ENCODE results near the gene CCDC24. TPM values are rescaled to one million over a fixed set of nuclear protein-coding genes. Genes with fewer than 3 reads are reported as not detected.

Gene CCDC24
- total and polyA plus RNA-seq, 5 donors, result 1.2 to 2.8 (median 2.3) TPM

DNA sequence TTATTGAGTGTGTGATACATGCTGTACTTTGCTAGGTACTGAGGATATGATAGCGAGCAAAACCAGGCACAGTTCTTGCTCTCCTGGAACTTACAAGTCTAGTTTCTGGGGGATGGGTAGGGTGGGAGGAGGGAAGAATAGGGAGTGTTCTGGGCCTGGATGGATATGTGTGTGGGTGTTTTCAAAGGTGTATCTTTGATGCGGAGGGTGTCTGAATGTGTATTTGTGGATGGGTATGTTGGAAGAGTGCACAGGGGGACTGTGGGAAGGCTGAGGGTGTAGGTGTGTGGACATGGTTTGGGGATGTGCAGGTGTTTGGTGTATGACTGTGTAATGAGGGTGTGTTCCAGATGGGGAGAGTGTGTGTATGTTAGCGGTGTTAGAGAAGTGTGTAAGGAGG is 26.1 kb upstream of the CCDC24 start:
- Histone ChIP-seq H3K4me3 (ENCODE audit: low read length) (no peak overlapping the region), H3K27me3 (ENCODE audit: control insufficient read depth, insufficient read depth) (no peaks in the 10 kb centered on the region), H3K9me3 (ENCODE audit: control insufficient read depth, low read length) (no peaks in the 10 kb centered on the region), H3K27ac (ENCODE audit: low read length) (no peak overlapping the region), H3K4me1 (ENCODE audit: control insufficient read depth, insufficient read depth, low read length) (peaks cover 1% of the 10 kb centered on the region)
- ATAC-seq (no peak), DNase-seq (no peak)
- intact Hi-C loops (cut with DNase I), result no loop called here
- 92% methylated on average over 3 of the region's 3 CpGs for WGBS

DNA sequence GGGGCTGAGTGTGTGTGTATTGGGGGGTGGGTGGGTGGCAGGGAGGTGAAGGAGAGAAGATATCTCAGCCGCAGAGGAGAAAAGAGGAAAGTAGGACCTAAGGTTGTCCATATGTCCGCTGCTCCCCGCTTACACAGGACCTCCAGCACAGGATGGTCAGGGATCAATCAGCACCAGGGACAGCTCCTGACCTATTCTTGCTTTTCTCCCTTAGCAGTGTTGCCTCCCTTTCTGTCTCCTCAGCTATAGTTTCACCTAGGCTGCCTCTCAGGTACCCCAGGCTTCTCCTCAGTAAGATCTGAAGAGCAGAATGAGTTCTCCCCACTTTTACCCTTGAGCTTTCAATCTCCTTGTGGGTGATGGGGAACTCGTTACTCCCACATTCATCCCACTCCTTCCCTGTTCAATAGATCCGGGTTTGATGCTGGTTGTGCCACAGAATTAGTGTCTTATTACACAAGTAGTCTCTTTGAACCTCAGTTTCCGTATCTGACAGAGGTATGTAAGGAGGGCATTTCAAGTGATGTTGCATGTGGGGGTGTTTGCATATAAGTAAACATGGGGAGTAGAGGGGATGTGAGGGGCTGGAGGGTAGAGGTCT is 23.0 kb upstream of the CCDC24 start:
- H3K27me3 ChIP-seq (ENCODE audit: control insufficient read depth, insufficient read depth), result no peaks in the 10 kb centered on the region
- no peak overlapping the region for H3K4me3 ChIP-seq (ENCODE audit: low read length)
- ATAC-seq, result no peak
- intact Hi-C loops (cut with DNase I), result no loop called here
- no peaks in the 10 kb centered on the region for H3K9me3 ChIP-seq (ENCODE audit: control insufficient read depth, low read length)
- no peak overlapping the region for H3K27ac ChIP-seq (ENCODE audit: low read length)
- 79% methylated on average over 6 of the region's 6 CpGs for WGBS
- peaks cover 5% of the 10 kb centered on the region for H3K4me1 ChIP-seq (ENCODE audit: control insufficient read depth, insufficient read depth, low read length)
- no peak for DNase-seq

DNA sequence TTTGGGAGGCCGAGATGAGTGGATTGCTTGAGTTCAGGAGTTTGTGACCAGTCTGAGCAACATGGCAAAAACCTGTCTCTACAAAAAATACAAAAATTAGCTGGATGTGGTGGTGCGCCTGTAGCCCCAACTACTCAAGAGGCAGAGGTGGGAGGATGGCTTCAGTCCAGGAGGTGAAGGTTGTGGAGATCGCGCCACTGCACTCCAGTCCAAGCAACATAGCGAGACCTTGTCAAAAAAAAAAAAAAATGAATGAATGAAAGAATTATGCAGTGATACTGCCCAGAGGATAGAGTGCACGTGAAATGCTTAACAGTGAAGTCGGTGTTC is 22.0 kb upstream of the CCDC24 start:
- H3K4me1 ChIP-seq (ENCODE audit: control insufficient read depth, insufficient read depth, low read length), result peaks cover 5% of the 10 kb centered on the region
- intact Hi-C loops (cut with DNase I), result no loop called here
- H3K27me3 ChIP-seq (ENCODE audit: control insufficient read depth, insufficient read depth), result no peaks in the 10 kb centered on the region
- no peak for DNase-seq
- no peaks in the 10 kb centered on the region for H3K9me3 ChIP-seq (ENCODE audit: control insufficient read depth, low read length)
- no peak overlapping the region for H3K27ac ChIP-seq (ENCODE audit: low read length)
- no peak overlapping the region for H3K4me3 ChIP-seq (ENCODE audit: low read length)
- 49% methylated on average over 7 of the region's 7 CpGs for WGBS
- no peak for ATAC-seq

DNA sequence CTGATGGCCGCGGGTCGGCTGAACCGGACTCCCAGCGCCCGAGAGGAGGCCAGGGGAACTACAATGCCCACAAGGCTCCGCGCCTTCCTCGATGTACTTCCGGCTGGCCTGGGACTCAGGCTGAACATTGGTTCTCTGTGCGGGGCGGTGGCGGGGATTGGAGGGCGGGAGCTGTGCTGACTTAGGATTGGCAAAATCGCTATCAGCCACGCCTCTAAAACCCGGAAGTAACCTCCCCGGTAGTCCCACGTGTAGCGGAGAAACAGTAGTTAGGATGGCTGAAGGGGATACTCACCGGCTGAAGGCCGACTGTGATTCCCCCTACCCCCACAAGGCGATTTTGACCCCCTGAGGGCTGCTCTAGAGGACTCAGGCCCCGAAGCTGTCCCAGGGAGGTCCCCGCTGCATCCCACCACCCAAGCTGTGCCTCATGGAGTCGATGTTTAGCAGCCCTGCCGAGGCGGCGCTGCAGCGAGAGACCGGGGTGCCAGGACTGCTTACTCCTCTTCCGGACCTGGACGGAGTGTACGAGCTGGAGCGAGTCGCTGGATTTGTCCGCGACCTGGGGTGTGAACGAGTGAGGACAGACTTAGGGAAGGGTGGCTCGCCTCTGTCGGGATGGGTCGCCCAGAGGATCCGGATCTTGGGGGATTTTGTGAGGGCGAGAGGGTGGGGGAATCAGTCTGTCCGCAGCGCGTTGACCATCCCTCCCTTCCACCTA is 21.5 kb upstream of the CCDC24 start, which contains the start of gene DPH2:
Gene DPH2 (plus strand): TSS at position 265 of the 721 bp plus-strand sequence. CDS start 166 bp downstream, at position 431.
- Histone ChIP-seq H3K27ac (ENCODE audit: low read length) (peak within 1 kb of the TSS; percentile 16), H3K4me3 (ENCODE audit: low read length) (peak within 1 kb of the TSS; percentile 87), H3K4me1 (ENCODE audit: control insufficient read depth, insufficient read depth, low read length) (peaks cover 5% of the 10 kb centered on the region), H3K27me3 (ENCODE audit: control insufficient read depth, insufficient read depth) (no peaks in the 10 kb centered on the region), H3K9me3 (ENCODE audit: control insufficient read depth, low read length) (no peaks in the 10 kb centered on the region)
- ATAC-seq, result peak; percentile 93 to 94
- peak; percentile 98 for DNase-seq
- intact Hi-C loops (cut with DNase I), result no loop called here
- WGBS, result under 1% methylated on average over 47 of the region's 47 CpGs

DNA sequence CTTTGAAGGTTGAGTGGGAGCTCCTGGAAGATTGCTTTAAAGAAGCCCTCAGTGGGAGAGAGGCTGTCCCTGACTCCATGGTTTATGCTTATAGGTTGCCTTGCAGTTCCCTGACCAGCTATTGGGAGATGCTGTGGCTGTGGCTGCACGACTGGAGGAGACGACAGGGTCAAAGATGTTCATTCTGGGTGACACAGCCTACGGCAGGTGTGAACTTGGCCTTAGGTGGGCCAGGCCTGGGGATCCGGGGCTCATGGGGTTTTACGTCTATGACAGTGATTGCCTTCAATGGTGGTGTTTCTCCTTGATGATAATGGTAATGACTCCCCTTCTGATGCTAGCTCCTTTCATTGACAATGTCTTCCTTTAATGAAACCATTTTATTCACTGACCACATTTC is 20.9 kb upstream of the CCDC24 start:
- Histone ChIP-seq H3K27ac (ENCODE audit: low read length) (no peak overlapping the region), H3K4me3 (ENCODE audit: low read length) (peak overlapping the region; percentile 87), H3K9me3 (ENCODE audit: control insufficient read depth, low read length) (no peaks in the 10 kb centered on the region), H3K27me3 (ENCODE audit: control insufficient read depth, insufficient read depth) (no peaks in the 10 kb centered on the region), H3K4me1 (ENCODE audit: control insufficient read depth, insufficient read depth, low read length) (peaks cover 5% of the 10 kb centered on the region)
- DNase-seq (no peak), ATAC-seq (no peak)
- WGBS, result 49% methylated on average over 5 of the region's 5 CpGs
- intact Hi-C loops (cut with DNase I), result no loop called here

DNA sequence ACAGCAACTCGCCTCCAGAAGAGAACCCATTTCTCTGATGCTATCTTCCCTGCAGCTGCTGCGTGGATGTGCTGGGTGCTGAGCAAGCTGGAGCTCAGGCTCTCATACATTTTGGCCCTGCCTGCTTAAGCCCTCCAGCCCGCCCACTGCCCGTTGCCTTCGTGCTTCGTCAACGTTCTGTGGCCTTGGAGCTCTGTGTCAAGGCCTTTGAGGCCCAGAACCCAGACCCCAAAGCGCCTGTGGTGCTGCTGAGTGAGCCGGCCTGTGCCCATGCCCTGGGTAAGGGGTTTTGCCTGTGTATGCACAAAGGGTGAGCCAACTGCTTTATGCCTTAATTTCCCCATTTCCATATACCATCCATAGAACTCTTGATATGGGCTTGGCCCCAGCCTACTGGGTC is 20.5 kb upstream of the CCDC24 start:
- Histone ChIP-seq H3K4me1 (ENCODE audit: control insufficient read depth, insufficient read depth, low read length) (peaks cover 5% of the 10 kb centered on the region), H3K4me3 (ENCODE audit: low read length) (no peak overlapping the region)

DNA sequence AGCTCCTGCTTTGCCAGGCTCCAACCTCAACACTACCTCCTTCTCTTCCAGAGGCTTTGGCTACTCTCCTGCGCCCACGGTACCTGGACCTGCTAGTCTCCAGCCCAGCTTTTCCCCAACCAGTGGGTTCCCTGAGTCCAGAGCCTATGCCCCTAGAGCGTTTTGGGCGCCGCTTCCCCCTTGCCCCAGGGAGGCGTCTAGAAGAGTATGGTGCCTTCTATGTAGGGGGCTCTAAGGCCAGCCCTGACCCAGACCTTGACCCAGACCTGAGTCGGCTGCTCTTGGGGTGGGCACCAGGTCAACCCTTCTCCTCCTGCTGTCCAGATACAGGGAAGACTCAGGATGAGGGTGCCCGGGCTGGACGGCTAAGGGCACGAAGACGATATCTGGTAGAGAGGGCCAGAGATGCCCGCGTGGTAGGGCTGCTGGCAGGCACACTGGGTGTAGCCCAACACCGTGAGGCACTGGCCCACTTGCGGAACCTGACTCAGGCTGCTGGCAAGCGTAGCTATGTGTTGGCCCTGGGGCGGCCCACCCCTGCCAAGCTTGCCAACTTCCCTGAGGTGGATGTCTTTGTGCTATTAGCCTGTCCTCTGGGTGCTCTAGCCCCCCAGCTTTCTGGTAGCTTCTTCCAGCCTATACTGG is 19.9 kb upstream of the CCDC24 start:
- Histone ChIP-seq H3K4me3 (ENCODE audit: low read length) (no peak overlapping the region), H3K4me1 (ENCODE audit: control insufficient read depth, insufficient read depth, low read length) (peaks cover 5% of the 10 kb centered on the region), H3K27ac (ENCODE audit: low read length) (no peak overlapping the region), H3K27me3 (ENCODE audit: control insufficient read depth, insufficient read depth) (no peaks in the 10 kb centered on the region), H3K9me3 (ENCODE audit: control insufficient read depth, low read length) (no peaks in the 10 kb centered on the region)
- WGBS, result 97% methylated on average over 17 of the region's 17 CpGs
- intact Hi-C loops (cut with DNase I), result no loop called here
- ATAC-seq (no peak), DNase-seq (peak in 1 of 3 donors; percentile 59)

More for the DNA sequence above, 20.5 kb upstream of the CCDC24 start:
- Histone ChIP-seq H3K27me3 (ENCODE audit: control insufficient read depth, insufficient read depth) (no peaks in the 10 kb centered on the region), H3K27ac (ENCODE audit: low read length) (no peak overlapping the region), H3K9me3 (ENCODE audit: control insufficient read depth, low read length) (no peaks in the 10 kb centered on the region)
- WGBS, result 91% methylated on average over 9 of the region's 9 CpGs
- ATAC-seq (no peak), DNase-seq (no peak)
- intact Hi-C loops (cut with DNase I), result no loop called here

DNA sequence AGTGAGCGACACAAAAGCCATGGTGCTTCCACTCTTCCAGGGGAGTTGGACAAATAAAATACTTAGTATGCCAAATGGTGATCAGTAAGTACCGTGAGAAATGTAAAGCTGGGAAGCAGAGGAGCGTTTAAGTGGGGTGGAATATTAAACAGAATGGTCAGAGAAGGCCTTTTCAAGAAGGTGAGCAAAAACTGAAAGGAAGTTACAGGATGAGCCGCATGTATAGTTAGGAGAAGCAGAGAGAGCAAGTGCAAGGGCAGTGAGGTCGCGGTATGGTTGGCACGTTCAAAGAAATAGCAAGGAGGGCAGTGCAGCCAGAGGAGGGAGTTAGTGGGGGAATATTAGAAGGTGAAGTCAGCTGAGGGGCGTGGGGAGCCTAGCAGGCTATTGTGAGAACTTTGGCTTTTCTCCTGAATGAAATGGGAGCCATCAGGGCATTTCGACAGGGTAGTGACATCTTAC is 17.4 kb upstream of the CCDC24 start:
- Histone ChIP-seq H3K27ac (ENCODE audit: low read length) (peak overlapping the region; percentile 74), H3K9me3 (ENCODE audit: control insufficient read depth, low read length) (no peaks in the 10 kb centered on the region), H3K27me3 (ENCODE audit: control insufficient read depth, insufficient read depth) (no peaks in the 10 kb centered on the region), H3K4me3 (ENCODE audit: low read length) (peak overlapping the region; percentile 47), H3K4me1 (ENCODE audit: control insufficient read depth, insufficient read depth, low read length) (peaks cover 5% of the 10 kb centered on the region)
- intact Hi-C loops (cut with DNase I), result no loop called here
- DNase-seq (peak in 1 of 3 donors; percentile 48), ATAC-seq (no peak)
- 43% methylated on average over 9 of the region's 9 CpGs for WGBS

DNA sequence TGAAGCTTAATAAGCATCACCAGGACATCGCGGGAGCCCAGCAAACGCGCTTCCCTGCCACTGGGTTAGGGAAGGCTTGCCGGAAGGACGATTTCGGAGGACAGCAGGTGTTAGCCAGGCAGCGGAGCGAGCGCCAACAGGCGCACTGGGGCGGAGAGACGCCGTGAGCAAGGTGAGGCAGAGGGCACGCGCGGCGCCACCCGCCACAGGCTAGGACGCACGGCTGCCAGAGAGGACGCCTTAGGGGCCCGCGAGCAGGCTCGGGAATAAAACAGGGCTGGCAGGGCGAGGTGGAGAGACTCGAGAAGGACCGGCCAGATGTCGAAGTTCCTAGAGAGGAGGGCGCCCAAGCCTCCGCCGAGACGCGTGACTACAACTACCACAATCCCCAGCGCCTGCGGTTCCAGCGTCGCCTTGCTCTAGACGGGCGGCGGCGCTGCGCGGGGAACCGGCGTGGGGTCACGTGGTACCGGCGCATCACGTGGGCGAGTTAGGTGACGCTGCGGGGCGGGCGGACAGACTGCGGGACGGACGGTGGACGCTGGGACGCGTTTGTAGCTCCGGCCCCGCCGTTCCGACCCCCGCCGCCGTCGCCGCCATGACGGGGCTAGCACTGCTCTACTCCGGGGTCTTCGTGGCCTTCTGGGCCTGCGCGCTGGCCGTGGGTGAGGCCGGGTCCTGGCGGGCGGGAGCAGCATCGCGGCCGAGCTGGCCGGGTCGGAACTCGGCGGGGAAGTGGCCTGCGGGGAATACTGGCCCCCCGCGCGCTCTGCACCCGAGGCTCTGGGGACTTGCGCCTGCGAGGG is 16.8 kb upstream of the CCDC24 start, which contains the start of gene ATP6V0B:
Gene ATP6V0B (plus strand): TSS at position 518 of the 806 bp plus-strand sequence. CDS start 81 bp downstream, at position 599.
- intact Hi-C loops (cut with DNase I), result no loop called here
- Histone ChIP-seq H3K9me3 (ENCODE audit: control insufficient read depth, low read length) (no peaks in the 10 kb centered on the region), H3K27ac (ENCODE audit: low read length) (peak within 1 kb of the TSS; percentile 77), H3K4me3 (ENCODE audit: low read length) (peak within 1 kb of the TSS; percentile 64), H3K4me1 (ENCODE audit: control insufficient read depth, insufficient read depth, low read length) (peaks cover 5% of the 10 kb centered on the region), H3K27me3 (ENCODE audit: control insufficient read depth, insufficient read depth) (no peaks in the 10 kb centered on the region)
- DNase-seq, result peak; percentile 97 to 99 (median 99)
- WGBS, result under 1% methylated on average over 93 of the region's 93 CpGs
- peak; percentile 87 to 90 for ATAC-seq

DNA sequence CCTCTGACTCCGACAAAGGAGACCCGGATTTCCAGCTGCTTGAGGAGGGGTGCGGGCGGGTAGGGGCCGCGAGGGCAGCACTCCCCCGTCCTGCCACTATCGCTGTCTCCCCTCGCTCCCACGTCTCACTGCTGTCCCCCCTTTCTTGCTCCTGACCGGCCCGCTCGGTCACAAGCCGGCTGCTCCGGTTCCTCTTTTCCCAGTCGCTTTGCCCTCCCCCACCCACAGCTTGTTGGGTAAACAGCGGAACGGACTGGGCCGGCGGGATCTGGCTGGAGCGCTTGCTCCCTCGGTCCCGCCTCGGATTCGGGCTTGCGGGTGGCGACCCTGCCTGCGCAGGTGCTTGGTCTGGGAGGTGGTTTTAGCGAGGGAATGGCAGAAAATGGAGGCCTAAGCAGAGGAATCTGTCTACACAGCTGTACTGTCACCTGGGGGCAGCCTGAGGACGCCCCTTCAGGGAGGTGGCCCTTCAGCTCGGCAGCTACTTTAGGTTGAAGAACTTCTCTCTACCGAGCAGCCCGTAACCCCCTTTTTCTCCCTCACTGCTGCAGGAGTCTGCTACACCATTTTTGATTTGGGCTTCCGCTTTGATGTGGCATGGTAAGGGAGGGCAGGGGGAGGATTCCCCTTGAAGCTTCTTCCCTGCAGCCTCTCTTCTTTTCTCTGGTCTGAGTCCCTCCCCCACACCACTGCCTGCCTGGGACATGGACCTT is 16.0 kb upstream of the CCDC24 start:
- Histone ChIP-seq H3K27me3 (ENCODE audit: control insufficient read depth, insufficient read depth) (no peaks in the 10 kb centered on the region), H3K4me1 (ENCODE audit: control insufficient read depth, insufficient read depth, low read length) (peaks cover 4% of the 10 kb centered on the region), H3K27ac (ENCODE audit: low read length) (peak overlapping the region; percentile 77), H3K9me3 (ENCODE audit: control insufficient read depth, low read length) (no peaks in the 10 kb centered on the region), H3K4me3 (ENCODE audit: low read length) (peak overlapping the region; percentile 64)
- intact Hi-C loops (cut with DNase I), result no loop called here
- 2% methylated on average over 34 of the region's 34 CpGs for WGBS
- ATAC-seq, result peak; percentile 5 to 10
- peak; percentile 68 to 87 (median 85) for DNase-seq

Measured in right cardiac atrium (tissue), 5 donors.